Calu3 (cell line): Measurements from ENCODE around the gene PLD1. TPM values are rescaled to one million over a fixed set of nuclear protein-coding genes. Genes with fewer than 3 reads are reported as not detected.

Experiments
- BruUV-seq: library from RNA; stranded (reverse); fragments of 400-500 nt; replicated peaks from 2 replicates; lab custom pipeline; 2021; lab: Mats Ljungman, UMichigan
- CTCF ChIA-PET: fragments of 300-600 bp; sonication (Branson Sonifier 250); formaldehyde crosslinking; loops from one replicate; lab custom pipeline; 2022; ENCODE audit warnings: antibody characterized with exemption; lab: Charles Lee
- DNase-seq: peaks from one replicate; pipeline ENCODE4 v3.0.0; 2022
- H3K27ac Mint-ChIP-seq: one replicate; pipeline ENCODE4 v1.8.0; 2022; ENCODE audit warnings: mixed read lengths; ENCODE audit not compliant: unreplicated experiment
- H3K27me3 Mint-ChIP-seq: one replicate; pipeline ENCODE4 v1.8.0; 2022; ENCODE audit warnings: mixed read lengths; ENCODE audit not compliant: unreplicated experiment
- H3K36me3 Mint-ChIP-seq: one replicate; pipeline ENCODE4 v1.8.0; 2022; ENCODE audit warnings: mild to moderate bottlenecking, moderate library complexity, mixed read lengths; ENCODE audit not compliant: insufficient read depth, unreplicated experiment
- H3K4me1 Mint-ChIP-seq: one replicate; pipeline ENCODE4 v1.8.0; 2022; ENCODE audit warnings: mild to moderate bottlenecking, low read depth, mixed read lengths; ENCODE audit not compliant: unreplicated experiment
- H3K4me3 Mint-ChIP-seq: one replicate; pipeline ENCODE4 v1.8.0; 2022; ENCODE audit warnings: mild to moderate bottlenecking, low read depth, moderate library complexity, mixed read lengths; ENCODE audit not compliant: unreplicated experiment
- H3K9me3 Mint-ChIP-seq: one replicate; pipeline ENCODE4 v1.8.0; 2022; ENCODE audit warnings: low read depth, mixed read lengths; ENCODE audit not compliant: unreplicated experiment
- intact Hi-C: fragments of 100-400 bp; cut with micrococcal nuclease; formaldehyde crosslinking; loops from one replicate; pipeline ENCODE4 v1.10.0; 2022; ENCODE audit not compliant: unreplicated experiment
- total RNA-seq: library from RNA; stranded (reverse); gene quantifications from 2 replicates; pipeline ENCODE4 v1.2.3, GENCODE V29; 2022
- TF ChIP-seq, protein P1 (sequence below): fragments of 200-600 bp; IDR thresholded peaks from one replicate; pipeline ENCODE4 v1.8.0; 2022; ENCODE audit warnings: antibody characterized with exemption; ENCODE audit not compliant: unreplicated experiment

Gene PLD1
- total RNA-seq, 1 experiment from 2014 or later: 61.2 TPM

DNA sequence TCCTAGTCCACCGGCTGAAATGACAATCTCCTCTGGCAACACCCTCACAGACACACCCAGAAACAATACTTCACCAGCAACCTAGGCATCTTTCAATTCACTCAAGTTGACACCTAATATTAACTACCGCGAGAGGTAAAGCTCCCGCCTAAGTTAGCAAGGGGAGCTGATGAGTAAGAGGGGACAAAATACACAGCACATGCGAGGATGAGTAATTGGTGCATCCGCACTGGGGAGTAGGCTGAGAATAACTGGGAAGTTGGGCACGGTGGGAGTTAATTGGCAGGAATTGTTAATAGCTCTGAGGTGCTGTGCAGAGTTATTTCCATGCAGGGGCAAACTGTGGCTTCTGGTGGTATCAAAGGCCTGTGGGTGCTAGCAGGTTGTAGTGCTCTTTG, 14.5 kb upstream of the PLD1 start:
- intact Hi-C loops: no loop called here
- Mint-ChIP-seq H3K36me3 (no peaks in the 10 kb centered on the region), H3K27ac (peak overlapping the region; percentile 28), H3K4me3 (no peak overlapping the region), H3K4me1 (peaks cover 54% of the 10 kb centered on the region), H3K27me3 (no peaks in the 10 kb centered on the region), H3K9me3 (peaks cover 3% of the 10 kb centered on the region)
- TF ChIP-seq, protein P1, sequence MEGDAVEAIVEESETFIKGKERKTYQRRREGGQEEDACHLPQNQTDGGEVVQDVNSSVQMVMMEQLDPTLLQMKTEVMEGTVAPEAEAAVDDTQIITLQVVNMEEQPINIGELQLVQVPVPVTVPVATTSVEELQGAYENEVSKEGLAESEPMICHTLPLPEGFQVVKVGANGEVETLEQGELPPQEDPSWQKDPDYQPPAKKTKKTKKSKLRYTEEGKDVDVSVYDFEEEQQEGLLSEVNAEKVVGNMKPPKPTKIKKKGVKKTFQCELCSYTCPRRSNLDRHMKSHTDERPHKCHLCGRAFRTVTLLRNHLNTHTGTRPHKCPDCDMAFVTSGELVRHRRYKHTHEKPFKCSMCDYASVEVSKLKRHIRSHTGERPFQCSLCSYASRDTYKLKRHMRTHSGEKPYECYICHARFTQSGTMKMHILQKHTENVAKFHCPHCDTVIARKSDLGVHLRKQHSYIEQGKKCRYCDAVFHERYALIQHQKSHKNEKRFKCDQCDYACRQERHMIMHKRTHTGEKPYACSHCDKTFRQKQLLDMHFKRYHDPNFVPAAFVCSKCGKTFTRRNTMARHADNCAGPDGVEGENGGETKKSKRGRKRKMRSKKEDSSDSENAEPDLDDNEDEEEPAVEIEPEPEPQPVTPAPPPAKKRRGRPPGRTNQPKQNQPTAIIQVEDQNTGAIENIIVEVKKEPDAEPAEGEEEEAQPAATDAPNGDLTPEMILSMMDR: no peak
- DNase-seq: no peak
- CTCF ChIA-PET: interaction anchor here (0.6 to 1.3 kb wide), 6 partner anchors 9 to 1069 kb away, joined by 3 to 4 read pairs (median 3); no protein-coding TSS in a partner anchor
- BruUV-seq: no TSS peak

DNA sequence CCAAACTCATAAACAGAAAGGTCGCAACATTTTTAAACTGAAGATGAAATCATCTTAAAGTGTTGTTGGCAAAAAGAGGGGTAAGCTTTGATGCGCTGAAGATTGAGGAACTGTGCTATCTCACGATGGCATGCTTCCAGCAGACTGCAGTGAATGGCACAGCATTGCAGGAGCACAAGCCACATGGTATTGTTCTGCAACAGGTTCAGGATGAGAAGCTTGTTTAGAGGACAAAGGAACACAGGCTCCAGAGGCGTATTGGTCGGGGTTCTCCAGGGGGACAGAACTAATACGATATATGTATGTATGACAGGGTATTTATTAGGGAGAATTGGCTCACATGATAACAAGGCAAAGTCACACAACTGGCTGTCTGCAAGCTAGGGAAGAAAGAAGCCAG, 13.8 kb upstream of the PLD1 start:
- no TSS peak for BruUV-seq
- intact Hi-C loops: no loop called here
- TF ChIP-seq, protein P1: no peak
- Mint-ChIP-seq H3K4me1 (peaks cover 47% of the 10 kb centered on the region), H3K27ac (no peak overlapping the region), H3K9me3 (peaks cover 3% of the 10 kb centered on the region), H3K36me3 (no peaks in the 10 kb centered on the region), H3K4me3 (no peak overlapping the region), H3K27me3 (no peaks in the 10 kb centered on the region)
- CTCF ChIA-PET: interaction anchor here (1.0 to 1.3 kb wide), 3 partner anchors 10 to 51 kb away, joined by 3 to 4 read pairs (median 3); no protein-coding TSS in a partner anchor
- DNase-seq: no peak

DNA sequence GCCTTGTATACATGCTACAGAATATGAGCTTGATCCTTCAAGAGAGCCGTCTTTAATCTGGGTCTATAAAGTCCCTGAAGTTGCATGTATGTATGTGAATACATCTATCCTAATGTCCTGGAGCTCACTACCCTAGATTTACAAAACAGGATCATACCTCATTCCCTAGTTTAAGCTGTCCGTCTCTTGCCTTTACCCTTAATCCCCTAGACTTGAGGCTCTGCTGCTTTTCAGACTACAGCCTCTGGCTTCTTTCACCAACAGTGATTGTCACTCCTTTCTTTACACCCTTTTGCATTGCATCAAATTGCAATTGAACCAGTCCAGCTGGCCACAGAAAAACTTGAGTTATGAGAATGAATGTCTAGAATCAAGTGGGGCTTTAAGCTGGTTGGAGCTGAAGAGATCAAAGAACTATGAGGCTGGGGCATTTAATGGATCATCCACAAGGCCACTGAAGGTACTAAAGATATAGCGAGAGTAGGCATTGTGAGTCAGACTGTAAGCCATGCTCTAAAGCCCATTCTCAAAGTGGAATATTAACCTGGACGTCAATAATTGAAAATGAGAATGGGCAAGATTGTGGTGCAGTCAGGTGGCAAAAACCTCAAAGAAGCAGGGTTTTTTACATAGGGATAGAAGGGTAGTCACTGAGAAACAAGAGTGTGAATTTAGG, 12.3 kb upstream of the PLD1 start:
- intact Hi-C loops: no loop called here
- DNase-seq: no peak
- no TSS peak for BruUV-seq
- CTCF ChIA-PET: interaction anchor here (0.6 to 1.7 kb wide), 10 partner anchors 11 to 345 kb away, joined by 3 to 12 read pairs (median 4); partner anchors contain the start of gene PLD1
- Mint-ChIP-seq H3K36me3 (no peaks in the 10 kb centered on the region), H3K27ac (peak overlapping the region; percentile 6), H3K4me1 (peaks cover 47% of the 10 kb centered on the region), H3K4me3 (no peak overlapping the region), H3K27me3 (no peaks in the 10 kb centered on the region), H3K9me3 (peaks cover 3% of the 10 kb centered on the region)
- TF ChIP-seq, protein P1: no peak

DNA sequence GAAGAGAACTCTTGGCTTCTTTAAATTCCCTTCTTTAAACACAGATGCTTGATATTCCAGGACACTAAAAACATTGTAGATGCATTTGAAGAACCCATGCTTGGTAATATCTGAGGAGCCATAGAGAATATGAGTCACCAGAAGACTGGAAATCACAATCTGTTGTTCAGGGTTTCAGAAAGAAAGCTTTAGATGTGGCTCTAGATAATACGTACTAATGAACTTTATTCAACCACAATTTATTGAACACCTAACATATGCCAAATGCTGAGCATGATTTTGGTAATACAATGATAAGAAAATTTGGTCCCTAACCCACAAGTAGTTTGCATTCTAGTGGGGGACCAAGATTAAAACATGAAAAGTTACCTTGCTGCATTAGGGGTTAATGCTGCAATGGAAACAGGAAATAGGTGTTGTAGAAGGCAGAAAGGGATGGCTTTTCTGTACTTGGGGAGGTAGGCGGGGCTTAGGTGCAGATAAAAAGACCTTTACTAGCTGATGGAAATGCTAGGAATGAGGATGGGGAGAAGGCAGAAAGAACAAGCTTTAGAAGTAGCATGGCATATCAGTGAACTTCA, 11.6 kb upstream of the PLD1 start:
- CTCF ChIA-PET: interaction anchor here (1.0 to 1.7 kb wide), 8 partner anchors 10 to 346 kb away, joined by 3 to 12 read pairs (median 5); partner anchors contain the start of gene PLD1
- TF ChIP-seq, protein P1: no peak
- no peaks in the 10 kb centered on the region for H3K36me3 Mint-ChIP-seq
- H3K27ac Mint-ChIP-seq: peak overlapping the region; percentile 6
- intact Hi-C loops: no loop called here
- H3K4me3 Mint-ChIP-seq: no peak overlapping the region
- BruUV-seq: no TSS peak
- no peak for DNase-seq
- H3K27me3 Mint-ChIP-seq: no peaks in the 10 kb centered on the region
- peaks cover 47% of the 10 kb centered on the region for H3K4me1 Mint-ChIP-seq
- H3K9me3 Mint-ChIP-seq: peaks cover 3% of the 10 kb centered on the region
